B cell (primary cell): ENCODE results near the gene GATA5. TPM values are rescaled to one million over a fixed set of nuclear protein-coding genes. Genes with fewer than 3 reads are reported as not detected.

Experiments
- ATAC-seq: fragments of 200-7000 bp; cut with Tn5 transposase; one replicate; pipeline ENCODE4 v1.10.0; 2021; ENCODE audit warnings: low read depth, mild to moderate bottlenecking, moderate number of reproducible peaks, moderate library complexity
- CTCF ChIA-PET: fragments of 350-600 bp; sonication (Branson Sonifier 250); formaldehyde crosslinking; loops from one replicate; lab custom pipeline; 2021; ENCODE audit warnings: antibody characterized with exemption, inconsistent platforms; lab: Charles Lee
- POLR2A ChIA-PET: fragments of 350-600 bp; sonication (Branson Sonifier 250); formaldehyde crosslinking; loops from one replicate; lab custom pipeline; 2021; ENCODE audit warnings: antibody characterized with exemption; lab: Charles Lee
- DNase-seq: peaks from one replicate; pipeline ENCODE4 v3.0.0; 2013
- H2AFZ ChIP-seq: 2 replicates; pipeline ENCODE4 v1.6.1; 2012; ENCODE audit warnings: mild to moderate bottlenecking, low read depth, low read length; ENCODE audit not compliant: insufficient read depth, poor library complexity, severe bottlenecking
- H3K27ac ChIP-seq, 2 donors: 1 replicate in 1 of 2; 2 replicates in 1 of 2; pipeline ENCODE4 v1.5.1; 2012 to 2013; ENCODE audit warnings: low read length in 2 of 2, mild to moderate bottlenecking in 2 of 2, moderate library complexity in 1 of 2
- H3K27me3 ChIP-seq, 4 experiments: fragments of 200-600 bp in 1 of 4; sonication (generic) in 1 of 4; replicated peaks in 1 of 4; 1 replicate in 2 of 4; 2 replicates in 2 of 4; pipeline versions ENCODE4 v1.6.1 to v1.7.0; 2013 to 2016; ENCODE audit warnings: low read length in 3 of 4, mild to moderate bottlenecking in 2 of 4, mixed read lengths in 1 of 4, moderate library complexity in 1 of 4; ENCODE audit not compliant: insufficient read depth in 4 of 4, control insufficient read depth in 3 of 4; ENCODE audit errors: control extremely low read depth in 1 of 4
- H3K36me3 ChIP-seq, 2 experiments: replicated peaks in 1 of 2; 1 replicate in 1 of 2; 2 replicates in 1 of 2; pipeline versions ENCODE4 v1.6.1 to v1.7.1; 2013; ENCODE audit warnings: low read length in 1 of 2; ENCODE audit not compliant: insufficient read depth in 2 of 2, control insufficient read depth in 1 of 2; ENCODE audit errors: control extremely low read depth in 1 of 2, extremely low read depth in 1 of 2
- H3K4me1 ChIP-seq, 2 donors: fragments of 200-600 bp in 1 of 2; sonication (generic) in 1 of 2; 1 replicate in 1 of 2; 2 replicates in 1 of 2; pipeline versions ENCODE4 v1.5.1 to v1.6.1; 2013 to 2017; ENCODE audit warnings: low read length in 2 of 2; ENCODE audit not compliant: control insufficient read depth in 2 of 2, insufficient read depth in 2 of 2
- H3K4me2 ChIP-seq: replicated peaks from 2 replicates; pipeline ENCODE3; 2012; ENCODE audit warnings: mild to moderate bottlenecking, low read depth, low read length; ENCODE audit not compliant: poor library complexity, severe bottlenecking
- H3K4me3 ChIP-seq, 5 experiments: fragments of 200-600 bp in 1 of 5; sonication (generic) in 1 of 5; 1 replicate in 3 of 5; 2 replicates in 2 of 5; pipeline versions ENCODE4 v1.5.1 to v1.7.0; 2011 to 2016; ENCODE audit warnings: low read length in 4 of 5, mild to moderate bottlenecking in 4 of 5, low read depth in 2 of 5, control low read depth in 1 of 5, moderate library complexity in 1 of 5; ENCODE audit not compliant: insufficient read depth in 1 of 5; ENCODE audit errors: control extremely low read depth in 1 of 5, extremely low read depth in 1 of 5
- H3K79me2 ChIP-seq: fragments of 200-600 bp; sonication (generic); one replicate; pipeline ENCODE4 v1.6.0; 2016; ENCODE audit warnings: low read length; ENCODE audit not compliant: control insufficient read depth, insufficient read depth
- H3K9ac ChIP-seq: fragments of 200-600 bp; sonication (generic); 2 replicates; pipeline ENCODE4 v1.6.1; 2017; ENCODE audit warnings: mild to moderate bottlenecking, low read length, moderate library complexity
- H3K9me3 ChIP-seq, 3 donors: one replicate each; pipeline versions ENCODE4 v1.6.1 to v1.7.1; 2013; ENCODE audit warnings: low read length in 2 of 3; ENCODE audit not compliant: control insufficient read depth in 2 of 3, insufficient read depth in 1 of 3; ENCODE audit errors: control extremely low read depth in 1 of 3
- H4K20me1 ChIP-seq: 2 replicates; pipeline ENCODE4 v1.6.0; 2012; ENCODE audit warnings: mild to moderate bottlenecking, low read length; ENCODE audit not compliant: insufficient read depth, control insufficient read depth, poor library complexity, severe bottlenecking
- H3K27ac Mint-ChIP-seq: one replicate; pipeline ENCODE4 v1.8.0; 2021; ENCODE audit warnings: mixed read lengths
- H3K27me3 Mint-ChIP-seq: one replicate; pipeline ENCODE4 v1.8.0; 2021; ENCODE audit warnings: mixed read lengths
- H3K4me1 Mint-ChIP-seq: one replicate; pipeline ENCODE4 v1.8.0; 2021; ENCODE audit warnings: mixed read lengths
- H3K4me3 Mint-ChIP-seq: one replicate; pipeline ENCODE4 v1.8.0; 2021; ENCODE audit warnings: mixed read lengths
- H3K9me3 Mint-ChIP-seq: one replicate; pipeline ENCODE4 v1.8.0; 2022; ENCODE audit warnings: mixed read lengths; ENCODE audit not compliant: insufficient read depth
- EZH2 ChIP-seq: IDR thresholded peaks from 2 replicates; pipeline ENCODE4 v1.6.1; 2012; ENCODE audit warnings: borderline replicate concordance, low read depth, mild to moderate bottlenecking, moderate library complexity, low read length; ENCODE audit not compliant: insufficient read depth, poor library complexity, severe bottlenecking
- WGBS: methylation state at CpG from one replicate; pipeline ENCODE4 v1.1.5; 2013; ENCODE audit warnings: missing lambda C conversion rate; ENCODE audit not compliant: insufficient coverage; 5-methylcytosine and 5-hydroxymethylcytosine counted together
- intact Hi-C: fragments of 100-400 bp; cut with micrococcal nuclease; formaldehyde crosslinking; loops from one replicate; pipeline ENCODE4 v1.10.0; 2022
- polyA plus RNA-seq: library from polyadenylated mRNA; depleted of rRNA; stranded (reverse); fragments of >200 nt; gene quantifications from 2 replicates; pipeline ENCODE4 v1.2.3, GENCODE V29; 2012
- total RNA-seq, 2 donors: library from RNA; stranded (reverse); fragments of 120-200 nt in 1 of 2; gene quantifications; 1 replicate in 1 of 2; 2 replicates in 1 of 2; pipeline versions ENCODE4 v1.2.3 to v1.2.4, GENCODE V29; 2013 to 2022
- TF ChIP-seq, protein P1 (sequence below): fragments of 200-600 bp; IDR thresholded peaks from one replicate; pipeline ENCODE4 v1.8.0; 2022; ENCODE audit warnings: antibody characterized with exemption, mild to moderate bottlenecking

The GATA5 gene
- total and polyA plus RNA-seq, 2 donors (not counting 1 experiment from before 2014, with no cell fraction given), result not detected

- DNase-seq, result no peak
- Mint-ChIP-seq H3K4me3 (no peak overlapping the region), H3K27me3 (peaks cover 14% of the 10 kb centered on the region), H3K4me1 (no peaks in the 10 kb centered on the region), H3K27ac (no peak overlapping the region), H3K9me3 (no peaks in the 10 kb centered on the region)
- WGBS, result 88% methylated on average over 48 of the region's 48 CpGs
- Histone ChIP-seq H3K36me3 (no peaks in the 10 kb centered on the region), H3K79me2 (no peaks in the 10 kb centered on the region), H4K20me1 (no peaks in the 10 kb centered on the region), H3K27me3 (peaks cover 0 to 10% (median 3%) of the 10 kb centered on the region in 4 experiments), H3K27ac (no peak overlapping the region), H3K9ac (no peak overlapping the region), H3K4me1 (no peaks in the 10 kb centered on the region), H3K4me2 (no peak overlapping the region), H3K9me3 (no peaks in the 10 kb centered on the region), H2AFZ (no peak overlapping the region), H3K4me3 (no peak overlapping the region)
- POLR2A ChIA-PET, result no interaction called here
- TF ChIP-seq, protein P1, sequence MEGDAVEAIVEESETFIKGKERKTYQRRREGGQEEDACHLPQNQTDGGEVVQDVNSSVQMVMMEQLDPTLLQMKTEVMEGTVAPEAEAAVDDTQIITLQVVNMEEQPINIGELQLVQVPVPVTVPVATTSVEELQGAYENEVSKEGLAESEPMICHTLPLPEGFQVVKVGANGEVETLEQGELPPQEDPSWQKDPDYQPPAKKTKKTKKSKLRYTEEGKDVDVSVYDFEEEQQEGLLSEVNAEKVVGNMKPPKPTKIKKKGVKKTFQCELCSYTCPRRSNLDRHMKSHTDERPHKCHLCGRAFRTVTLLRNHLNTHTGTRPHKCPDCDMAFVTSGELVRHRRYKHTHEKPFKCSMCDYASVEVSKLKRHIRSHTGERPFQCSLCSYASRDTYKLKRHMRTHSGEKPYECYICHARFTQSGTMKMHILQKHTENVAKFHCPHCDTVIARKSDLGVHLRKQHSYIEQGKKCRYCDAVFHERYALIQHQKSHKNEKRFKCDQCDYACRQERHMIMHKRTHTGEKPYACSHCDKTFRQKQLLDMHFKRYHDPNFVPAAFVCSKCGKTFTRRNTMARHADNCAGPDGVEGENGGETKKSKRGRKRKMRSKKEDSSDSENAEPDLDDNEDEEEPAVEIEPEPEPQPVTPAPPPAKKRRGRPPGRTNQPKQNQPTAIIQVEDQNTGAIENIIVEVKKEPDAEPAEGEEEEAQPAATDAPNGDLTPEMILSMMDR, result no peak
- no peak for TF ChIP-seq EZH2
- CTCF ChIA-PET, result no interaction called here
- intact Hi-C loops, result no loop called here
- ATAC-seq, result no peak
These were observed 9.6 kb downstream of the GATA5 start for GRCh38 chr20:62466072-62466760.

GRCh38 chr20:62464990-62465389 is 10.8 kb downstream of the GATA5 start:
- Mint-ChIP-seq H3K4me1 (no peaks in the 10 kb centered on the region), H3K9me3 (no peaks in the 10 kb centered on the region), H3K27ac (no peak overlapping the region), H3K4me3 (no peak overlapping the region), H3K27me3 (peaks cover 10% of the 10 kb centered on the region)
- no peaks in the 10 kb centered on the region for H4K20me1 ChIP-seq
- WGBS, result 90% methylated on average over 5 of the region's 10 CpGs
- no peaks in the 10 kb centered on the region for H3K79me2 ChIP-seq
- ChIA-PET CTCF (no interaction called here), POLR2A (interaction anchor here (0.6 kb wide), 1 partner anchor 323 kb away, joined by 3 read pairs; no protein-coding TSS in a partner anchor)
- peaks cover 0 to 7% (median 3%) of the 10 kb centered on the region in 4 experiments for H3K27me3 ChIP-seq
- no peaks in the 10 kb centered on the region for H3K36me3 ChIP-seq
- no peak overlapping the region for H3K4me3 ChIP-seq
- no peak for ATAC-seq
- no peak overlapping the region for H2AFZ ChIP-seq
- intact Hi-C loops, result no loop called here
- no peak overlapping the region for H3K27ac ChIP-seq
- no peak overlapping the region for H3K9ac ChIP-seq
- H3K9me3 ChIP-seq, result no peaks in the 10 kb centered on the region
- H3K4me1 ChIP-seq, result no peaks in the 10 kb centered on the region
- H3K4me2 ChIP-seq, result no peak overlapping the region
- DNase-seq, result no peak
- TF ChIP-seq, protein P1, result no peak
- no peak for TF ChIP-seq EZH2
